ENCODE results near the gene CHAF1B. TPM values are rescaled to one million over a fixed set of nuclear protein-coding genes. Genes with fewer than 3 reads are reported as not detected.
A peak's percentile ranks its signal among the peaks of the same experiment; 100 is the strongest.

CHAF1B gene
- total and polyA plus RNA-seq, 2 experiments from 2014 or later, result 3.0 to 5.2 TPM

DNA sequence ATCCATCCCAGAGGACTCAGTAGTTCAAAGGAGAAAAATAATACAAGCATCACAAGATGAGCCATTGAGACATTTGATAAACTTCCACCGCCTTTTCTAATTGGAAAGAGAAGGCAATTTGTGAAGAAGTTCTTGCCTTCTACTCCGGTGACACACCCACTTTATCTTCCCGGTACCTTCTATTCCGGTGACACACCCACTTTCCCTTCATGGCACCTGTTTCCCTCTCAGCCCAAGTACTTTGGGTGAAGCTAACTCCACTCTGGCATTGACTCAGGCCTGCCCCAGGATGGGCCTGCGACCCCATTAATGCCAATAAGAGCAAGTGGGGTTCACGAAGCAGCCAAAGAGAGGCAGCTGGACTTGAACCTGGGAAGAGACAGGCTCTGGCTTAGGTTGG is 56.5 kb downstream of the CHAF1B start:
- WGBS, 2 experiments (ENCODE audit: low coverage in 1 of 2, low lambda C conversion rate in 2 of 2, missing lambda C conversion rate in 2 of 2), result 93 to 94% methylated on average over 6 of the region's 6 CpGs
- peaks cover 15% of the 10 kb centered on the region for H3F3A ChIP-seq (ENCODE audit: insufficient read depth)
- no peaks in the 10 kb centered on the region for H3K27me3 ChIP-seq (replicated peaks; ENCODE audit: insufficient read depth)
- no peaks in the 10 kb centered on the region for H3K79me2 ChIP-seq (ENCODE audit: insufficient read depth)
- no peak overlapping the region for H2AFZ ChIP-seq
- no peaks in the 10 kb centered on the region for H4K20me1 ChIP-seq (ENCODE audit: insufficient read depth)
- H3K4me2 ChIP-seq (ENCODE audit: unreplicated experiment), result no peak overlapping the region
- H3K9me2 ChIP-seq (ENCODE audit: insufficient read depth), result no peaks in the 10 kb centered on the region
- DNase-seq, result no peak
- H3K9me3 ChIP-seq (ENCODE audit: low read depth), result no peaks in the 10 kb centered on the region
- no peak overlapping the region for H3K27ac ChIP-seq
- no peak for TF ChIP-seq EZH2 (IDR thresholded peaks at IDR 0.05; ENCODE audit: insufficient read depth, poor library complexity, severe bottlenecking)
- in situ Hi-C loops (cut with MboI), result no loop called here
- peaks cover 16% of the 10 kb centered on the region for H3K4me1 ChIP-seq (ENCODE audit: insufficient read depth)
- no peak overlapping the region for H3K9ac ChIP-seq
- H3K4me3 ChIP-seq, result no peak overlapping the region
- no peaks in the 10 kb centered on the region for H3K36me3 ChIP-seq (ENCODE audit: low read depth)

DNA sequence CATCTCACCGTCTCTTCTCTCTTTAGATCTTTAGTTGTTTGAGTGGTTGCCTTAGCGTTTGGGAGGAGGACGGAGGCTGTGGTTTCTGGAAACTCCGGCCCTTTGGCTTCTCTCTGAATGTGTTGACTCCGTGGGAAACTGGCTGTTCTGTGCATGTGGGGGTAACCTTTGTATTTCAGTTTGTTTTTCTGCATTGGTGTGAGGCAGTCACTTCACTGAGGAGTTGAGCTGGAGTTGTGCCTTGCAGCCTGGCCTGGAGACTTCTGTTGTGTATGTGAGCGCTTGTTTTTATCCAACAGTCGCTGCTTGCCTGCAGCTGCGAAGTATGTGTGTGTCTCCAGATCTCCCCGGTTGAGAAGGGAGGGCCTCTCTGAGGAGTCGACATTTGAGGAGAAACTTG is 61.1 kb downstream of the CHAF1B start:
- WGBS, 2 experiments (ENCODE audit: low coverage in 1 of 2, low lambda C conversion rate in 2 of 2, missing lambda C conversion rate in 2 of 2), result 54 to 58% methylated on average over 10 of the region's 10 CpGs
- Histone ChIP-seq H3K4me3 (no peak overlapping the region), H3K36me3 (ENCODE audit: low read depth) (no peaks in the 10 kb centered on the region), H2AFZ (peak overlapping the region; percentile 14; the same call in 1 of the 2 replicates), H3K9me3 (ENCODE audit: low read depth) (no peaks in the 10 kb centered on the region), H3K79me2 (ENCODE audit: insufficient read depth) (no peaks in the 10 kb centered on the region), H3F3A (ENCODE audit: insufficient read depth) (0 out of 2 replicates have a peak, but pooled peaks cover 3% of the 10 kb centered on the region), H3K4me1 (ENCODE audit: insufficient read depth) (peaks cover 9% of the 10 kb centered on the region), H3K27me3 (replicated peaks; ENCODE audit: insufficient read depth) (no peaks in the 10 kb centered on the region), H3K9me2 (ENCODE audit: insufficient read depth) (no peaks in the 10 kb centered on the region), H3K9ac (no peak overlapping the region), H3K4me2 (ENCODE audit: unreplicated experiment) (no peak overlapping the region), H4K20me1 (ENCODE audit: insufficient read depth) (no peaks in the 10 kb centered on the region), H3K27ac (no peak overlapping the region)
- in situ Hi-C loops (cut with MboI), result no loop called here
- no peak for DNase-seq
- TF ChIP-seq EZH2 (IDR thresholded peaks at IDR 0.05; ENCODE audit: insufficient read depth, poor library complexity, severe bottlenecking) (no peak), EZH2phosphoT487 (IDR thresholded peaks at IDR 0.05; ENCODE audit: insufficient read depth, low read depth) (no peak)

DNA sequence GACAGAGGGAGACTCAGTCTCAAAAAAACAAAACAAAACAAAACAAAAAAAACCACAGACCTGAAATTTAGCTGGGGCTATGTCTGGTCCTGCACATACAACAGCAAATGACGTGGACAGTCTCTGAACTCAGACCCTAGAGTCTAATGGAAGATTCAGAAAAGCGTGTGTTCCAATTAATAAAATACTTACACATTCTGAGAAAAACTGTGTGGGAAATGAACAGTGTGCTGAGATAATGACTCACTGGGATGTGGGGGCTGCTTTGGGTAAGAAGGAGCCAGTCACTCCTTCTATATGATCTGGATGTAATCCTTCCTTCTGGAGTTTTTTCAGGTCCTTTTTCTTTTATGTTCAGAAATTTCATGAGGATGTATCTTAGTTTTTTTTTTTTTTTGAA is 65.3 kb downstream of the CHAF1B start:
- DNase-seq, result peak; percentile 82
- TF ChIP-seq EZH2phosphoT487 (IDR thresholded peaks at IDR 0.05; ENCODE audit: insufficient read depth, low read depth) (no peak), EZH2 (IDR thresholded peaks at IDR 0.05; ENCODE audit: insufficient read depth, poor library complexity, severe bottlenecking) (no peak)
- H3K27ac ChIP-seq, result peak overlapping the region; percentile 55
- no peak overlapping the region; the same call in 1 of the 2 replicates for H2AFZ ChIP-seq
- H4K20me1 ChIP-seq (ENCODE audit: insufficient read depth), result no peaks in the 10 kb centered on the region
- no peaks in the 10 kb centered on the region for H3K9me3 ChIP-seq (ENCODE audit: low read depth)
- in situ Hi-C loops (cut with MboI), result no loop called here
- peaks cover 9% of the 10 kb centered on the region for H3K4me1 ChIP-seq (ENCODE audit: insufficient read depth)
- H3F3A ChIP-seq (ENCODE audit: insufficient read depth), result 0 out of 2 replicates have a peak, but pooled peaks cover 3% of the 10 kb centered on the region
- 26% methylated on average over 2 of the region's 2 CpGs for WGBS, 2 experiments (ENCODE audit: low coverage in 1 of 2, low lambda C conversion rate in 2 of 2, missing lambda C conversion rate in 2 of 2)
- H3K79me2 ChIP-seq (ENCODE audit: insufficient read depth), result no peaks in the 10 kb centered on the region
- H3K9ac ChIP-seq, result peak overlapping the region; percentile 16; the same call in 1 of the 2 replicates
- H3K4me2 ChIP-seq (ENCODE audit: unreplicated experiment), result no peak overlapping the region
- H3K27me3 ChIP-seq (replicated peaks; ENCODE audit: insufficient read depth), result no peaks in the 10 kb centered on the region
- H3K36me3 ChIP-seq (ENCODE audit: low read depth), result no peaks in the 10 kb centered on the region
- no peaks in the 10 kb centered on the region for H3K9me2 ChIP-seq (ENCODE audit: insufficient read depth)
- no peak overlapping the region for H3K4me3 ChIP-seq

DNA sequence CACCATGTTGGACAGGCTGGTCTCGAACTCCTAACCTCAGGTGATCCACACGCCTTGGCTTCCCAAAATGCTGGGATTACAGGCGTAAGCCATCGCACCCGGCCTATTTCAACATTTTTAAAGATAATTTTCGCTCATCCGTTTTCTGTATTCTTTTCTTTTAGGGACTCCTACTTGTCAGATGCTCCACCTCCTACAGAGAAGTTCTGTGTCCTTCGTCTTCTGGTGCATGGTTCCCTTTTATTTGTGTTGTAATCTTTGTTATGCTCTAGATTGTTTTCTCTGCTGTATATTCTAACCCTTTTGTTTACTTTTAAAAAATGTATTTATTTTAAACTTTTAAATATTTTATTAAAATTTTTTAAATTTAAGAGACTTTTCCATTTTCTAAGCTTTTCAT is 66.3 kb downstream of the CHAF1B start:
- H3K9ac ChIP-seq, result no peak overlapping the region
- no peak overlapping the region for H2AFZ ChIP-seq
- peaks cover 9% of the 10 kb centered on the region for H3K4me1 ChIP-seq (ENCODE audit: insufficient read depth)
- H3K79me2 ChIP-seq (ENCODE audit: insufficient read depth), result no peaks in the 10 kb centered on the region
- H3K27me3 ChIP-seq (replicated peaks; ENCODE audit: insufficient read depth), result no peaks in the 10 kb centered on the region
- H4K20me1 ChIP-seq (ENCODE audit: insufficient read depth), result no peaks in the 10 kb centered on the region
- H3K36me3 ChIP-seq (ENCODE audit: low read depth), result no peaks in the 10 kb centered on the region
- no peak overlapping the region for H3K27ac ChIP-seq
- 0 out of 2 replicates have a peak, but pooled peaks cover 3% of the 10 kb centered on the region for H3F3A ChIP-seq (ENCODE audit: insufficient read depth)
- in situ Hi-C loops (cut with MboI), result no loop called here
- no peak for DNase-seq
- no peaks in the 10 kb centered on the region for H3K9me2 ChIP-seq (ENCODE audit: insufficient read depth)
- no peak overlapping the region for H3K4me2 ChIP-seq (ENCODE audit: unreplicated experiment)
- 95 to 97% methylated on average over 8 of the region's 8 CpGs for WGBS, 2 experiments (ENCODE audit: low coverage in 1 of 2, low lambda C conversion rate in 2 of 2, missing lambda C conversion rate in 2 of 2)
- no peaks in the 10 kb centered on the region for H3K9me3 ChIP-seq (ENCODE audit: low read depth)
- no peak for TF ChIP-seq EZH2 (IDR thresholded peaks at IDR 0.05; ENCODE audit: insufficient read depth, poor library complexity, severe bottlenecking)
- TF ChIP-seq EZH2phosphoT487 (IDR thresholded peaks at IDR 0.05; ENCODE audit: insufficient read depth, low read depth), result no peak
- no peak overlapping the region for H3K4me3 ChIP-seq

All from GM23248 (cell line).